ENCODE measurements around the gene MCTP1. TPM values are rescaled to one million over a fixed set of nuclear protein-coding genes. Genes with fewer than 3 reads are reported as not detected.

Gene MCTP1
- total RNA-seq, 1 donor = 5.8 TPM

DNA sequence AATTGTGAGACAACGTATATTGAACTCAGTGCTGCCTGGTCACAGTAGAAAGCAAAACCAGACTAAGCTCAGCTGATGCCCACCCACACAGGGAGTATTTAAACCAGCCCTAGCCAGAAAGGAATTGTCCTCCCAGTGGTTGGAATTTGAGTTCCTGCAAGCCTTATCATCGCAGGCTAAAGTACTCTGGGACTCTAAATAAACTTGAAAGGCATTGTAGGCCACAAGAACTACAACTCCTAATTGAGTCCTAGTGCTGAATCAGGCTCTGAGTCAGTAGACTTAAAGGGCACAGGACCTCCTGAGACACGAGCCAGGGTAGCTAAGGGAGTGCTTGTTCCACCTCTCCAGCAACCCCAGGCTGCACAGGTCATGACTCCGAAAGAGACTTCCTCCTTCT is 171.4 kb downstream of the MCTP1 start:
- TF ChIP-seq, protein P1, sequence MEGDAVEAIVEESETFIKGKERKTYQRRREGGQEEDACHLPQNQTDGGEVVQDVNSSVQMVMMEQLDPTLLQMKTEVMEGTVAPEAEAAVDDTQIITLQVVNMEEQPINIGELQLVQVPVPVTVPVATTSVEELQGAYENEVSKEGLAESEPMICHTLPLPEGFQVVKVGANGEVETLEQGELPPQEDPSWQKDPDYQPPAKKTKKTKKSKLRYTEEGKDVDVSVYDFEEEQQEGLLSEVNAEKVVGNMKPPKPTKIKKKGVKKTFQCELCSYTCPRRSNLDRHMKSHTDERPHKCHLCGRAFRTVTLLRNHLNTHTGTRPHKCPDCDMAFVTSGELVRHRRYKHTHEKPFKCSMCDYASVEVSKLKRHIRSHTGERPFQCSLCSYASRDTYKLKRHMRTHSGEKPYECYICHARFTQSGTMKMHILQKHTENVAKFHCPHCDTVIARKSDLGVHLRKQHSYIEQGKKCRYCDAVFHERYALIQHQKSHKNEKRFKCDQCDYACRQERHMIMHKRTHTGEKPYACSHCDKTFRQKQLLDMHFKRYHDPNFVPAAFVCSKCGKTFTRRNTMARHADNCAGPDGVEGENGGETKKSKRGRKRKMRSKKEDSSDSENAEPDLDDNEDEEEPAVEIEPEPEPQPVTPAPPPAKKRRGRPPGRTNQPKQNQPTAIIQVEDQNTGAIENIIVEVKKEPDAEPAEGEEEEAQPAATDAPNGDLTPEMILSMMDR (IDR thresholded peaks at IDR 0.05; ENCODE audit: extremely low read depth, low read depth, low read length) = peak; percentile 51
- H3K9me3 ChIP-seq (ENCODE audit: low read depth, low read length) = no peaks in the 10 kb centered on the region
- H3K4me1 ChIP-seq (ENCODE audit: insufficient read depth, low read length) = peaks cover 13% of the 10 kb centered on the region
- peak overlapping the region; percentile 50 for H3K4me3 ChIP-seq (ENCODE audit: insufficient read depth, low read length)
- peak overlapping the region; percentile 82 for H3K4me2 ChIP-seq (ENCODE audit: insufficient read depth, low read length)
- no peaks in the 10 kb centered on the region for H3K79me2 ChIP-seq (ENCODE audit: insufficient read depth, low read length)
- no peaks in the 10 kb centered on the region for H3K36me3 ChIP-seq (ENCODE audit: insufficient read depth, low read length)
- no peaks in the 10 kb centered on the region for H3K27me3 ChIP-seq (ENCODE audit: insufficient read depth, low read length)
- peak overlapping the region; percentile 52 for H3K27ac ChIP-seq (ENCODE audit: low read depth, low read length)
- peak overlapping the region; percentile 81 for H2AFZ ChIP-seq (ENCODE audit: low read length)
- DNase-seq (ENCODE audit: insufficient read length, low spot score, missing footprints) = no peak
- no peaks in the 10 kb centered on the region for H4K20me1 ChIP-seq (ENCODE audit: insufficient read depth, low read length)

DNA sequence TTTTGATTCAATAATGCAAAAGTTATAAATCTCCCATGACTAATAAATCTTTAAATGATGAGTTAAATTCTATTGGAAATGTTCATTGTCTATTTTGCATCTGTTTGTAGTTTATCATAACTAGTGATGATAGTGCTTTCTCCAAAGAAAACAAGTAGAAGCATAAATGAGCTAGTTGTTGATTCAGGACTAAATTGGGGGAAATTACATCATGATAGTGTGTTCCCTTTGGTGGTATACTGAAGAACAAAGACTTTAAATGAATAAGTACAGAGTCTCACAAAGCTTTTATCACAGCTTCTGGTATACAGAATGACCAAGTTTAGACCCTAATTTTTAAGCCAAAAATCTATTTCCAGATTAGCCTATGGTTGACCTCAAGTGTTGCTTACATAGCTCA is 173.8 kb downstream of the MCTP1 start:
- Histone ChIP-seq H4K20me1 (ENCODE audit: insufficient read depth, low read length) (no peaks in the 10 kb centered on the region), H3K9me3 (ENCODE audit: low read depth, low read length) (no peaks in the 10 kb centered on the region), H3K79me2 (ENCODE audit: insufficient read depth, low read length) (no peaks in the 10 kb centered on the region), H3K27me3 (ENCODE audit: insufficient read depth, low read length) (no peaks in the 10 kb centered on the region), H3K4me3 (ENCODE audit: insufficient read depth, low read length) (no peak overlapping the region), H3K4me1 (ENCODE audit: insufficient read depth, low read length) (peaks cover 13% of the 10 kb centered on the region), H3K36me3 (ENCODE audit: insufficient read depth, low read length) (no peaks in the 10 kb centered on the region), H3K27ac (ENCODE audit: low read depth, low read length) (no peak overlapping the region), H2AFZ (ENCODE audit: low read length) (no peak overlapping the region), H3K4me2 (ENCODE audit: insufficient read depth, low read length) (no peak overlapping the region)
- DNase-seq (ENCODE audit: insufficient read length, low spot score, missing footprints) = no peak
- TF ChIP-seq, protein P1 (IDR thresholded peaks at IDR 0.05; ENCODE audit: extremely low read depth, low read depth, low read length) = no peak

DNA sequence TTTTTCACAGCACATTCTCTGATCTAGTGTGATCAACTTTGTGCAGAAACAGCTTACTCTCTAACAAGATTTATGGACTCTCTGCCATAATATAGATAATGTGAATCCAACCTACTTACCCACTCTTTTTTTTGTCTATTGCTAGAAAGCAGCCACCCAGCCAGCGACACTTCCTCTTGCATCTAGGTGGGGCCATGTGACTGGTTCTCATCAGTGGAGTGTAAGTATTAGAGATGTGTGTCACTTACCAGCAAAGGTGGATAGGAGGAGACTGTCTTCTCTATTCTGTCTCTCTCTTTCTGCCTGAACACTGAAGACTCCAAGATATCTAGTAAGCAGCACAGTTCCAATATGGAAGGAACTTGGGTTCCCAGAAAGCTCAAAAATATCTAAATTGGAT is 174.8 kb downstream of the MCTP1 start:
- TF ChIP-seq, protein P1 (IDR thresholded peaks at IDR 0.05; ENCODE audit: extremely low read depth, low read depth, low read length) = no peak
- Histone ChIP-seq H3K79me2 (ENCODE audit: insufficient read depth, low read length) (no peaks in the 10 kb centered on the region), H3K4me2 (ENCODE audit: insufficient read depth, low read length) (no peak overlapping the region), H3K27me3 (ENCODE audit: insufficient read depth, low read length) (no peaks in the 10 kb centered on the region), H3K4me1 (ENCODE audit: insufficient read depth, low read length) (peaks cover 13% of the 10 kb centered on the region), H2AFZ (ENCODE audit: low read length) (no peak overlapping the region), H3K27ac (ENCODE audit: low read depth, low read length) (no peak overlapping the region), H3K4me3 (ENCODE audit: insufficient read depth, low read length) (no peak overlapping the region), H3K36me3 (ENCODE audit: insufficient read depth, low read length) (no peaks in the 10 kb centered on the region), H4K20me1 (ENCODE audit: insufficient read depth, low read length) (no peaks in the 10 kb centered on the region), H3K9me3 (ENCODE audit: low read depth, low read length) (no peaks in the 10 kb centered on the region)
- no peak for DNase-seq (ENCODE audit: insufficient read length, low spot score, missing footprints)

DNA sequence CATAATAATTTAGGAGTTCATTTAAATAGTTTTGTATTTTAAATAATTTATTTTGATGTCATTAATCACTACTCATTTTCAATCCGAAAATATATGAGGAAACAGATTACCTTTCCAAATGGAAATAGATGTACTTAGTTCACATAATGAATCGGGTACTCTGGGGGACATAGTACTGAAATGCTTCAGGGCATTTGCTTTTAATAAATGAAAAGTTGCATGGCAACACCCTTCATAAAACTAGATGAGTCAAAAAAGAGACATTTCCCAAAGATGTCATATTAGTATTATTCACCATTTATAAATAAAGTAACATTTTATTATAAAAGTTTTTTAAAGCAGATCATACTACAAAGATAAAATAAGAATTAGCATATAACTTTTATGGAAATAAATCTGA is 177.8 kb downstream of the MCTP1 start:
- TF ChIP-seq, protein P1 (IDR thresholded peaks at IDR 0.05; ENCODE audit: extremely low read depth, low read depth, low read length) = no peak
- Histone ChIP-seq H3K4me1 (ENCODE audit: insufficient read depth, low read length) (no peaks in the 10 kb centered on the region), H2AFZ (ENCODE audit: low read length) (no peak overlapping the region), H3K4me2 (ENCODE audit: insufficient read depth, low read length) (no peak overlapping the region), H4K20me1 (ENCODE audit: insufficient read depth, low read length) (no peaks in the 10 kb centered on the region), H3K9me3 (ENCODE audit: low read depth, low read length) (no peaks in the 10 kb centered on the region), H3K79me2 (ENCODE audit: insufficient read depth, low read length) (no peaks in the 10 kb centered on the region), H3K27me3 (ENCODE audit: insufficient read depth, low read length) (no peaks in the 10 kb centered on the region), H3K27ac (ENCODE audit: low read depth, low read length) (no peak overlapping the region), H3K4me3 (ENCODE audit: insufficient read depth, low read length) (no peak overlapping the region), H3K36me3 (ENCODE audit: insufficient read depth, low read length) (no peaks in the 10 kb centered on the region)
- peak; percentile 44 for DNase-seq (ENCODE audit: insufficient read length, low spot score, missing footprints)

Data from osteoblast (primary cell).